Amniotic stem cell (primary cell): ENCODE measurements around the gene RTN4.
"Not testable (repeated sequence)": the region's sequence is repeated elsewhere in the genome, so short reads cannot be mapped to it uniquely, and the experiment has no call there.

ENCODE experiments used
- DNase-seq: peaks from one replicate; lab custom pipeline; 2025; lab: John Stamatoyannopoulos, UW

RTN4 gene

GRCh38 chr2:55009277-55010060, 40.8 kb downstream of the RTN4 start:
- no peak for DNase-seq

DNA sequence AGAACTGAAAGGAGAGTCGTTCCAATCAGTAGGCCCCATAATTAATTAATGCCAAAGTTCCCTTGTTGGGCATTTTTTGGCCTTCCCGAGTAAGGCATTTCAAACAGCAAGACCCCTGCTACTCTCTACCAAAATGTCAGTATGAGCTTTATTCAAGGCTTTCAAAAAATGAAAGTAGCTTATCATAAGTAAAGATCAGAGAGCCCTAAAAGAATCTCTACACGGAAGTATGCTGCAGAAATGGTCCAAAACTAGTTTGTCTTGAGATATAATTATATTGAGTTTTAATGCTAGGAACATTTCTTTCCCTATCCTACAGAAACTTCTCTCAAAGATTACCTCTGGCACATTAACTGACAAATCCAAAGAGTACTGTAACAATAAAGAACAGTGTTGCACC, 43.9 kb downstream of the RTN4 start:
- no peak for DNase-seq

- no peak for DNase-seq
Observed at GRCh38 chr2:55003706-55004639, 46.3 kb downstream of the RTN4 start.

DNA sequence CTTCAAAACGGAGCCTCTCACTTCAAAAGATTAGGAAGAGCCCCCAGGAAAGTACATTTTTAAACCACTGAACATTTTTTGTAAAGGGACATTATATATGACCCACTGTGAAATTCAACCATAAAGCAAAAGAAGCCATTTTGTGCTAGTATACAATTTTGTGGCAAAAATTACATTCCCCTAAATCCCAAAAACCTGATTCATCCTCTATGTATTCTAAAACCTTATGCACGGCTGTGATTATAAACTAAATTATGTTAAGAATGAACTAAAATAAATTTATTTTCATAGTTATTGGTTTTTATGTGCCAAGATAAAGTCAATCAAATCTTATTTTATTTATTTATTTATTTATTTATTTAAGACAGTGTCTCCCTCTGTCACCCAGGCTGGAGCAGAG, 48.5 kb downstream of the RTN4 start:
- DNase-seq = no peak

GRCh38 chr2:55000341-55000740, 49.9 kb downstream of the RTN4 start:
- DNase-seq = no peak

- DNase-seq = peak; percentile 27
Observed at GRCh38 chr2:54999182-54999581, 51.1 kb downstream of the RTN4 start.

GRCh38 chr2:54997826-54998225, 52.4 kb downstream of the RTN4 start:
- no peak for DNase-seq

DNA sequence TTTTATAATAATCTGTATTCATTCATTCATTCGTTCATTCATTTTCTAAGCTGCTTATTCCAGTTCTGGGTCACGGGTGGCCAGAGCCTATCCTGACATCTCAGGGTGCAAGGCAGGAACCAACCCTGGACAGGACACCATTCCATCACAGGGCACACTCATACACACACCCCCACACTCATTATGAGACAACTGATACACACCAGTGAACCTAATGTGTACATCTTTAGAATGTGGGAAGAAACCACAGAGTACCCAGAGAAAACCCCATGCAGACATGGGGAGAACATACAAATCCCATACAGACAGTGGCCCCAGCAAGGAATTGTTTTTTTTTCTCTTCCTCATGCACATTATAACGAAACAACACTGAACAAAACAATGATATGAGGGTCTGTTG, 54.7 kb downstream of the RTN4 start:
- DNase-seq = no peak

- DNase-seq = not testable (repeated sequence)
Observed at GRCh38 chr2:54990694-54991093, 59.6 kb downstream of the RTN4 start.

DNA sequence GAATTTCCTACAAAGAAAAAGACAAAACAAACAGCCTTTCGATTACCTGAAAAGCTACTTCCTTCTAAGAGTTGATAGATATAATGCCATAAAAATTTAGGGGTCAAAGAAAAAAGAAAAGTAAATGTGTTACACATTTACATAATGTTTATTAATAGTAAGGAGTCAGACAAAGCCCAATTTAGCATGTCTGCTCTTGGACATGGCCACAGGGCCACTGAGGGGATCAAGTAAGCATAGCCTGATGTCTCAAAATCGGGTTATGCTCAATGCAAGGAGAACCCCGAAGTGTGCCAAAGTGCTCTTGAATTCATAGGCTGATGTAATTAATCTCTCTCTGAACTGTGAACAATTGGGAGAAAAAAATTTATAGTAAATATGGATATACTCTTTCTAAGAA, 61.6 kb downstream of the RTN4 start:
- no peak for DNase-seq

DNA sequence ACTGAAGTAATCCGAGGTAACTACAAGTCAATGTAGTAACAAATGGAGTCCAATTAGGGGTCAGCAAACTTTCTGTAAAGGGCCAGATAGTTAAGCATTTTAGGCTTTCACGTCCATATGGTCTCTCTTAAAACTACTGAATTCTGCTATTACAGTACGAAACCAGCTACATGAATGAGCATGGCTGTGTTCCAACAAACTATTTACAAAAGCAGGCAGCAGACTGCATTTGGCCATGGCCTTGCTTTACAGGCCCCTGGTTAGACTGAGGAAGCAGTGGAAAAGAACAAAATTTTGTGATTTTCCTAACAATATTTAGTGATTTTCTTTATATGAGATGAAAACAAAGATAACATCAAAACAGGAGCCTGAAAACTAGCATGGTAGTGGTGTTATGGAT, 64.0 kb downstream of the RTN4 start:
- DNase-seq = no peak

DNA sequence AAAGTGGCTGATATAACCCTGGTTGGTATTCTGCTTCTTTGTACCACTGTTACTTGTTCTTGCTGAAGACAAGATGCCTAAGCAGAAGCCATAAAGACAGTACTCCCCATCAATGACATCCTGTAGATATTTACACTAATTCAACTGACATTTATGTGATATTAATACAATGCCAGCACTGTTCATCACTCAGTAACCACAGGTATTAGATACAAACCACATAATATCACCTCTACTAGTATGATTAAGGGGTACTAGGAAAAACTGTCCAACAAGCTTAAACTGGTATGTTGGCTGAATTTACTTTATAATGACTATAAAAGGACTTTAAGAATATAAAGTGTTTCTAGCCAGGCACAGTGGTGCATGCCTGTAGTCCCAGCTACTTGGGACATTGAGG, 65.8 kb downstream of the RTN4 start:
- no peak for DNase-seq

DNA sequence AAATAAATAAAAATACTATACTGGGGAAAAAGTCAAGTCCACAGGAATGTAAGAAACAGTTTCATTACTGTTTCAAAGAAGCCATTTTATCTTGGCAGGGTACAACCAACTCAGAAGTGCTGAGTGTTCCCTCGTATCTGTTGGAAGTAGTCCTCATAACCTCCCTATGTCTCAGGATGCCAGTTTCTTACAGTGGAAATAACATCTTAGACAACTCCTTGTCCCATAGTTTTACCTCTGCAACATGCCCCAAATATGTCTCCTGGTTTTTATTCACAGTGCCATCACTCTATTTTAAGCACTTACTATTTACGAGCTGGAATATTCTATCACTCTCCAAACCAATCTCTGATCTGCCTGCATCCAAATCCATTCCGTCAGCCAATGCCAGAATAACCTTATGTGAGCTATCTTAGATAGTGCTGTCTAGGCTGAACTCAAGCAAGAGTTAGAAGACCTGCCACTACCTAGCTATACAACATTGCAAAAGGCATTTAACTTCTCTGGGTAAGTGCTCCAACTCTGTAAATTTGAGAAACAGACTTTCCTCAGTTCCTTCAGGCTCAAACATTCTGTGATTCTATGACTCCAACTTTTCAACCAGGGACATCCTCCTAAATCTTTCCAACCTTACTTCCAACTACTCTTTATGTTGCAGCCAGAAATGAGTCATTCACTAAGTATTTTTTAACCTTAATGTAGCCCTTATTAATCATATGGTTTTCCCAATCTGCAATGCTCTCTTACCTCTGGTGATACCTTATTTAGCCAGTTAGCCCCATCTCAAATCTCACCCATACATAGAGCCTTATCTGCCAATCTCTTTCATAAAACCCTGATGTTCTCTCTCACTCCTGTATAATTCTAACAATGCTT, 66.7 kb downstream of the RTN4 start:
- no peak for DNase-seq

DNA sequence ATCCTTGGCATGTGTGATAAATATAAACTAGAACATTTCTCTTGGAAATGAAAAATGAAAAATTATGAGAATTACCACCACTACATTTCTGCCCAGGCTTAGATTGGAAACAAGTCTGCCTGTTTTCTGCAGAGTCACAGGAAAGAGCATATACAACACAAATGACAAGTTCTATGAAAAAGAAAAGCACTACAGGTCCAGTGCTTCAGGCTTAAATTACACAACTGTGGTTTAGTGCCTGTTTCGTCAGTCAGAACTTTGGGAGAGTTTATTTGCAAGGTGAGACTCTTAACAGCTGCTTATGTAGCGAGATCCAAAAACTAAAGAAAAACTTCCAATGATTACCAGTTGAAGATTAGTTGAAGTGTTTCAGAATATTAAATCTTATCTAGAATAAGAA, 68.9 kb downstream of the RTN4 start:
- no peak for DNase-seq

DNA sequence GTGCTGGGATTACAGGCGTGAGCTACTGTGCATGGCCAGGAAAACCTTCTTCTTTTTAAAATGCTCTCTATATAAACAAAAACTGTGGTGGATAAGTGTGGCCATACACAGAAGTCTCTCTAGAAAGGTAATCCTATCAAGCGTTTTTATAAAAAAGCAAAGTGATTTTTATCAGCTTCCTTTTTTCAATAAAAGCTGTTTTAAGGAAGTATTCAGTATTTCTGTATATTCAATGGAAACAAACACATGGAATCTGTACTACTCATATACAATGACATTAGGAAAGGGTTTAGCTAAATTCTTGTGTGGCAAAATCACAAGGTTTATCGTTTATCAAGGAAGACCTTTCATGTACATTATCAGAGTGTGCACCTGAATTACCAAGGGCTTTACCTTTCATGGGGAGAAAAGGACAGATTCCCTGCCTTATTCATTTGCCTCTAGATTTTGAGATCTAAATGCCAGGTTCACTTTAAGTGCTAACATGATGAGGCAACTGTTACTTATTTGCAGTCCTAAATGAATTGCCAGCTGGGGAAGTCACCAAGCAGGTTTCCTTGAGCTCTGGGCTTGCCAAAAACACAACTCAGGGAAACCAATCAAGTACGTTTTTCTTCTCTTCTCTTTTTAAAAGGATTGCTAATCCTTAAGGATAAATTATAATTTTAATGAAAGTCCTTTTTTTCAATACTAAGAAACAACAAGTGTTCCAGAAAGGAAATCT, 70.8 kb downstream of the RTN4 start:
- DNase-seq = no peak

GRCh38 chr2:54977149-54977548, 73.1 kb downstream of the RTN4 start:
- no peak for DNase-seq

DNA sequence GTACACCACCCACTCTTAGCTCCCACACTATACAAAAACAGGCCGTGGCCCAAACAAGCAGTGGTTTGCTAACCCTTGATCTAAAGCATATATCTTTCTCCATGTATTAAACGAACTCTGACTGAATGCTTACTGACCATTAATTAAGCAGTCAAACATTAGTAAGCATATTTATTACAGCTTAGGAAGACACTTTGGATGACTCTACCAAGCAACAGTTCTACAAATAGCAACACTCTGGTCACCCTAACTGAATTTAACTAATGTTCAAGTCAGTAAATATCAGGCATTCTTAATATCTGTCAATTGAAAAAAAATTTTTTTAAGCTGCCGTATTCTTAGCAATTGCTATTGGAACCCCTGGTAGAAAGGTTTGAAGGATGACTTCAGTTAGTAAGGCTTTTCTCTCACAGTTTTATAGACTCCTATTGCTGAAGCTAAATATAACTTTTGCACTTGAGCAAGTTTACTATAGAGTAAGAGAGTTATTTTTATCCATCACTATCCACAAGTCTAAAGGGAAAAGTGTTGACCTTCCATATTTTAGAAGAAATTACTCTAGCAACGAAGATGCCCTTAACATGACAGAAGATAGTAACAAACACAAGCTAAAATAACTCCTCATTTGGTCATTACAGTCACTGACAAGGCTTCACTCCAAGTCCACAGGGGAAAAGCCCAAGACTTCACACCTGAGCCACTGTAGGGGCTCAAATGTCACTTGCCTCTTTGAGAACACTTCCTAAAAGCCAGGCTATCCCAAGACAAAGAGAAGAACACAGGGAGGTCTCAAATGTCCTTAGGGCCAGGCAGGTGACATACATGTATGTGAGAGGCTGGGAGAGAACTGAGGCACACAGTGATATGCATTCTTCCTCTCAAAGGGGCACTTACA, 74.4 kb downstream of the RTN4 start:
- DNase-seq = no peak

DNA sequence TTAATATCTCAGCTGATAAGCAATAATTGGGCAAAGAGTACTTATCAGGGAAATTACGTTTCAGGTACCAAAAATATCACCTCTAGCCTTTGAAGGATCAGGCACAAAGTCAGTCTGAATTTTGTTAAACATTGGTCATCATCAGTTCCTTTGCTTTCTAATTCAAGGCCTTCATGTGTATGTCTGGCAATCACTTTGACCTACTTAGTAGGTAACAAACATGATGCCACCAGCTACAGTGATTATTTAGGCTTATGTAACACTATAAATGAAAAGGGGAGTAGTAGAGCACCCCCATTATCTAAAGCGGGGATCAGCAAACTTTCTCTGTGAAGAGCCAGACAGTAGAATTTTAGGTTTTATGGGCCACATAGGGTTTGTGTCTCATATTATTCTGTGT, 75.1 kb downstream of the RTN4 start:
- DNase-seq = no peak

DNA sequence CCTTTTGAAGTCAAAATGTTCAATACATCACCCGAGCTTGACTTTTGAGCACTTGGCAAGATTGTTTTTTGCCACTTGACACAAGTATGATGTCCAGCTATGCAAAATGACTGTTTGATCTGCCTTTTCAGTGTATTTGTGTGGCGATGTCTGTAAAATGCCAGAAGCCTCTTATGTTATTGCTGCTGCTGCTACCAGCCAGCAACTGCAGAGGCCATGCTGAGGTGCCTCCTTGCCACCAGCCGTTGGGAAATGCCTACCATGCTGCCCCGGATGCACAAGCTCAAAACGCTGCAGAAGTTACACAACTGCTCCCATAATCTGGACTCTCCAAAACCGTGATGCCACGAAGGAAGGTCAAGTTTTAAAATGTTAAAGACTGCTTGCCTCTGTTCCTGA, 80.3 kb downstream of the RTN4 start:
- no peak for DNase-seq

- DNase-seq = no peak
Observed at GRCh38 chr2:54969295-54969939, 80.8 kb downstream of the RTN4 start.
